Peyer's patch (tissue), 4 donors: Measurements from ENCODE around the gene SNAPIN. TPM values are rescaled to one million over a fixed set of nuclear protein-coding genes. Genes with fewer than 3 reads are reported as not detected.

ENCODE experiments used
- DNase-seq, 3 donors: peaks; one replicate each; pipeline ENCODE4 v3.0.0-alpha.2; 2017 to 2019
- H3K27ac ChIP-seq, 4 donors: fragments of 200-600 bp; sonication (generic); one replicate each; pipeline ENCODE4 v1.5.1; 2016 to 2019
- H3K27me3 ChIP-seq, 2 donors: fragments of 200-600 bp; sonication (generic); one replicate each; pipeline ENCODE4 v1.5.1; 2019
- H3K36me3 ChIP-seq, 3 donors: fragments of 200-600 bp; sonication (generic); one replicate each; pipeline ENCODE4 v1.5.1; 2016 to 2019
- H3K4me1 ChIP-seq, 4 donors: fragments of 200-600 bp; sonication (generic); one replicate each; pipeline ENCODE4 v1.5.1; 2016 to 2019
- H3K4me3 ChIP-seq, 4 donors: fragments of 200-600 bp; sonication (generic); 1 replicate in 3 of 4; 2 replicates in 1 of 4; pipeline ENCODE4 v1.5.1; 2016 to 2019; ENCODE audit warnings: mild to moderate bottlenecking in 1 of 4
- H3K9me3 ChIP-seq, 4 donors: fragments of 200-600 bp; sonication (generic); one replicate each; pipeline ENCODE4 v1.5.1; 2016 to 2019; ENCODE audit warnings: mild to moderate bottlenecking in 1 of 4
- POLR2A ChIP-seq, 2 donors: fragments of 450-650 bp; IDR thresholded peaks; one replicate each; pipeline ENCODE4 v1.5.1; 2017; ENCODE audit warnings: antibody characterized with exemption in 2 of 2, mild to moderate bottlenecking in 2 of 2, moderate library complexity in 2 of 2
- total RNA-seq, 4 donors: library from RNA; depleted of rRNA; stranded (reverse); fragments of >200 nt; gene quantifications; one replicate each; pipeline ENCODE4 v1.1.0, GENCODE V29; 2016
- TF ChIP-seq, protein P1 (sequence below), 6 experiments: fragments of 450-650 bp in 4 of 6; fragments of 200-600 bp in 2 of 6; sonication (generic) in 1 of 6; IDR thresholded peaks; one replicate each; pipeline ENCODE4 v1.5.1; 2017 to 2019; ENCODE audit warnings: antibody characterized with exemption in 6 of 6, mild to moderate bottlenecking in 3 of 6, moderate library complexity in 1 of 6

Gene SNAPIN
- total RNA-seq, 4 donors from 2014 or later: 15.4 to 29.7 (median 28.1) TPM

- TF ChIP-seq, protein P1, sequence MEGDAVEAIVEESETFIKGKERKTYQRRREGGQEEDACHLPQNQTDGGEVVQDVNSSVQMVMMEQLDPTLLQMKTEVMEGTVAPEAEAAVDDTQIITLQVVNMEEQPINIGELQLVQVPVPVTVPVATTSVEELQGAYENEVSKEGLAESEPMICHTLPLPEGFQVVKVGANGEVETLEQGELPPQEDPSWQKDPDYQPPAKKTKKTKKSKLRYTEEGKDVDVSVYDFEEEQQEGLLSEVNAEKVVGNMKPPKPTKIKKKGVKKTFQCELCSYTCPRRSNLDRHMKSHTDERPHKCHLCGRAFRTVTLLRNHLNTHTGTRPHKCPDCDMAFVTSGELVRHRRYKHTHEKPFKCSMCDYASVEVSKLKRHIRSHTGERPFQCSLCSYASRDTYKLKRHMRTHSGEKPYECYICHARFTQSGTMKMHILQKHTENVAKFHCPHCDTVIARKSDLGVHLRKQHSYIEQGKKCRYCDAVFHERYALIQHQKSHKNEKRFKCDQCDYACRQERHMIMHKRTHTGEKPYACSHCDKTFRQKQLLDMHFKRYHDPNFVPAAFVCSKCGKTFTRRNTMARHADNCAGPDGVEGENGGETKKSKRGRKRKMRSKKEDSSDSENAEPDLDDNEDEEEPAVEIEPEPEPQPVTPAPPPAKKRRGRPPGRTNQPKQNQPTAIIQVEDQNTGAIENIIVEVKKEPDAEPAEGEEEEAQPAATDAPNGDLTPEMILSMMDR (IDR thresholded peaks at IDR 0.05): no peak
- no peak for TF ChIP-seq POLR2A (IDR thresholded peaks at IDR 0.05)
- no peaks in the 10 kb centered on the region for H3K9me3 ChIP-seq
- H3K4me1 ChIP-seq: no peaks in the 10 kb centered on the region
- no peak overlapping the region for H3K27ac ChIP-seq
- H3K36me3 ChIP-seq: peaks cover 0 to 5% (median 0%) of the 10 kb centered on the region in 3 donors
- DNase-seq: no peak
- no peak overlapping the region for H3K4me3 ChIP-seq
- no peaks in the 10 kb centered on the region for H3K27me3 ChIP-seq
These were observed 6.7 kb upstream of the SNAPIN start for GRCh38 chr1:153651771-153652170.

- Histone ChIP-seq H3K4me3 (no peak overlapping the region), H3K27me3 (no peaks in the 10 kb centered on the region), H3K36me3 (no peaks in the 10 kb centered on the region), H3K4me1 (no peaks in the 10 kb centered on the region), H3K9me3 (no peaks in the 10 kb centered on the region), H3K27ac (peak overlapping the region in 1 of 4 donors; percentile 14)
- no peak for TF ChIP-seq POLR2A (IDR thresholded peaks at IDR 0.05)
- TF ChIP-seq, protein P1 (IDR thresholded peaks at IDR 0.05): no peak
- DNase-seq: peak in 1 of 3 donors; percentile 20
These were observed 5.5 kb upstream of the SNAPIN start for GRCh38 chr1:153652805-153653500.

DNA sequence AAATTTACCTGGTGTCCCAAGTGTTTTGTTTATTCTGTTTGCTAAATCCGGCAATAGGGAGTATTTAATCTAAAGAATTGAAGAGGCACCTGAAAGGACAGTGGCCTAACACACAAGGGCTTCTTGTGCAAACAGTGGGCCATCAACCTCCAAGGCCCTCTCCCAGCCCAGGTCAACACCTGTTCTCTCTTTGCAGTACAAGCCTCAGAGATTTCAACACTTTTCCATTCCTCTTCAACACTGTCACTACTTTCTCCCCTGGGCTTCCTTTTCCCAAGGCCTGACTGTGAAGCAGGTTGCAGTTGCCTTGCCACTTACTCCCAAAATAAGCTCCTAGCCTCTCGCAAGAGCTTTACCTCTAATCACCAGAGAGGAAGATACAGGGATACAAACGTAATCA, 3.2 kb upstream of the SNAPIN start:
- H3K4me3 ChIP-seq: no peak overlapping the region
- no peaks in the 10 kb centered on the region for H3K27me3 ChIP-seq
- DNase-seq: peak in 1 of 3 donors; percentile 5
- peaks cover 0 to 9% (median 0%) of the 10 kb centered on the region in 4 donors for H3K4me1 ChIP-seq
- no peaks in the 10 kb centered on the region for H3K9me3 ChIP-seq
- H3K36me3 ChIP-seq: no peaks in the 10 kb centered on the region
- no peak overlapping the region for H3K27ac ChIP-seq
- TF ChIP-seq POLR2A (IDR thresholded peaks at IDR 0.05): no peak
- TF ChIP-seq, protein P1 (IDR thresholded peaks at IDR 0.05): no peak

GRCh38 chr1:153659175-153659534, 652 bp downstream of the SNAPIN start:
- no peaks in the 10 kb centered on the region for H3K9me3 ChIP-seq
- peaks cover 0 to 36% (median 0%) of the 10 kb centered on the region in 3 donors for H3K36me3 ChIP-seq
- peaks cover 0 to 9% (median 0%) of the 10 kb centered on the region in 4 donors for H3K4me1 ChIP-seq
- no peak for DNase-seq
- TF ChIP-seq, protein P1 (IDR thresholded peaks at IDR 0.05): no peak
- no peak for TF ChIP-seq POLR2A (IDR thresholded peaks at IDR 0.05)
- H3K27me3 ChIP-seq: no peaks in the 10 kb centered on the region
- peak overlapping the region; percentile 68 to 89 (median 80) for H3K4me3 ChIP-seq
- peak overlapping the region; percentile 89 to 96 (median 95) for H3K27ac ChIP-seq

DNA sequence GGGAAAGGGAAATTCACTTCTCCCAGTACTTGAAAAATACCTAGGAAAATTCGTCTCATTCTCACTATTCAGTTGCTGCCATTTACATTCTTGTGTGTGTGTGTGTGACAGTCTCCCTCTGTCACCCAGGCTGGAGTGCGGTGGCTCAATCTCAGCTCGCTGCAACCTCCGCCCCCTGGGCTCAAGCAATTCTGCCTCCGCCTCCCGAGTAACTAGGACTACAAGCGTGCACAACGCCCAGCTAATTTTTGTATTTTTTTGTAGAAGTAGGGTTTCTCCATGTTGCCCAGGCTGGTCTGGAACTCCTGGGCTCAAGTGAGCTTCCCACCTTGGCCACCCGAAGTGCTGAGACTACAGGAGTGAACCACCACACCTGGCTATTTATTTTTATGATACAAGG, 1.2 kb downstream of the SNAPIN start:
- Histone ChIP-seq H3K27ac (peak overlapping the region in 1 of 4 donors; percentile 95), H3K4me3 (peak overlapping the region; percentile 68 to 89 (median 80)), H3K36me3 (peaks cover 0 to 41% (median 0%) of the 10 kb centered on the region in 3 donors), H3K27me3 (no peaks in the 10 kb centered on the region), H3K9me3 (no peaks in the 10 kb centered on the region), H3K4me1 (peaks cover 0 to 9% (median 0%) of the 10 kb centered on the region in 4 donors)
- DNase-seq: peak in 1 of 3 donors; percentile 46
- no peak for TF ChIP-seq POLR2A (IDR thresholded peaks at IDR 0.05)
- TF ChIP-seq, protein P1 (IDR thresholded peaks at IDR 0.05): no peak
